NCI-H1436 treated with DMSO at 0.1 percent for 48 hours (cell line): Measurements from ENCODE around the gene CBX7.

Experiments
- DNase-seq: peaks from one replicate; lab custom pipeline; 2025; lab: John Stamatoyannopoulos, UW

Gene CBX7

DNA sequence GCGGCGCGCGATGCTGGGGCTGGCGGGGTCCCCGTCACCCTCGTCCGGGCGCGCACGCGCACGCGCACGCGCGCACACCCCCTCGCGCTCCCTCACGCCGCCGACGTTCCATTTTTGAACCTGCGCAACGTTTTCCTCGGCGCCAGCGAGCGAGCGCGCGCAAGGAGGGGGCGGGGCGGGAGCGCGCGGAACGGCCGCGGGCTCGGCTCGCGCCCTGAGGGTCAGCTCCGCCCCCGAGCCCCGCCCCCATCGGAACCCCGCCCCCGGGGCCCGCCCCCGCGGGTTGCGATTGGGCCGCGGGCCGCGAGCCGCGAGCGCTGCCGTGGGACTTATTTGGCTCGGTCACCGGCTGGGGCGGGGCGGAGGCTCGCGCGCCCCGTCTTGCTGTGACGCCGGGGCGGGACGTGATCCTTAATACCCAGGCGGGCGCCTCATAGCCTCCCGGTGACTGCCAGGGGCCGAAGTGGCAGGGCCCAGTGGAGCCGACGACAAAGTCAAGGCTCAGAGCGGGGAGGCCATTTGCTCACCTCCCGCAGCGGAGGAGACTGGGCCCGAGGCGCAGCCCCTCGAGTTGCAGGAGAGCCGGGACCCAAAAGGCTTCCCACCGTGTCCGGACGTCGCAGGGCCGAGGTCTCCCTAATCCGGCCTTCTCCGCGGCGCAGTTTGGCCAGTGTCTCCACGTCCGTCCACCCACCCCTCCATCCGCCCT, at the start of gene CBX7:
TSS of gene CBX7 (minus strand) at position 170 of the 709 bp plus-strand sequence. CDS start 236 bp downstream, outside the sequence.
- no peak for DNase-seq

DNA sequence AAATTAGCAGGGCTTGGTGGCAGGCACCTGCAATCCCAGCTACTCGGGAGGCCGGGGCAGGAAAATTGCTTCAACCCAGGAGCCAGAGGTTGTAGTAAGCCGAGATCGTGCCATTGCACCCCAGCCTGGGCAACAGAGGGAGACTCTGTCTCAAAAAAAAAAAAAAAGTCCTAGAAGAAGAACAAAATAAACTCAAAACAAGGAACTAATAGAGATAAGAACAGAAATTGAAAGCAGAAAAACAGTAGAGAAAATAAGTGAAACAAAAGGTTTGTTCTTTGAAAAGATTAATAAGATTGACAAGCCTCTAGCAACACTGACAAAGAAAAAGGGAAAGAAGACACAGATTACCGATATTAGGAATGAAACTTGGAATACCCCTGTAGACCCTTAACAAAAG, 45.1 kb upstream of the CBX7 start:
- no peak for DNase-seq

DNA sequence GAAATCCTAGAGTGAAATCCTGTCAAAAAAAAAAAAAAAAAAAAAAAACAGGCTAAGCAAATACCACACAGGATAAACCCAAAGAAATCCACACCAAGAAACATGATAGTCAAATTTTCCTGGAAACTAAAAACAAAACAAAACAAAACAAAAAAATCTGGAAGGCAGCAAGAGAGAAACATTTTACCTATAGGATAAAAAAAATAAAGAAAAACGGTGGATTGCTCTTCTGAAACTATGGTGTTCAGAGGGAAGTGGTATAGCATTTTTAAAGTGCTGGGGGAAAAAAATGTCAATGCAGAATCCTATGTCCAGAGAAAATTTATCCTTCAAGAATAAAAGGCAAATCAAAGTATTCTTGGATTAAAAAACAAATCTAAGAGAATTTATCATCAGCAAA, 41.6 kb upstream of the CBX7 start:
- no peak for DNase-seq

DNA sequence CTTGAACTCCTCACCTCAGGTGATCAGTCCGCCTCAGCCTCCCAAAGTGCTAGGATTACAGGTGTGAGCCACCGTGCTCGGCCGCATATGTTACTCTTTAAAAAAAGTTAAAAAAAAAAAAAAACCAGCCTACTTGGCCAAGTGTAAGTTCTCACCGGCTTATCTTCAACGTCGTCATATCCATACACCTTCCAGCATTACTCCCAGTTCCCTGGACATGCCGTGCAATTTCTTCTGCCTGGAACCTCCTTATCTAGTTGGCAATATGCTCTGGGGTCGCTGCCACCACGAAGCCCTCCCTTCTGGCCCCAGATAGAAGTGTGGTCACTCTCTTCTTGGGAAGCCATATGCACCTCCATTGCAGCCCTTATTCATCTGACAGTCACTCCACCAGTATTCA, 36.3 kb upstream of the CBX7 start:
- DNase-seq, result no peak

DNA sequence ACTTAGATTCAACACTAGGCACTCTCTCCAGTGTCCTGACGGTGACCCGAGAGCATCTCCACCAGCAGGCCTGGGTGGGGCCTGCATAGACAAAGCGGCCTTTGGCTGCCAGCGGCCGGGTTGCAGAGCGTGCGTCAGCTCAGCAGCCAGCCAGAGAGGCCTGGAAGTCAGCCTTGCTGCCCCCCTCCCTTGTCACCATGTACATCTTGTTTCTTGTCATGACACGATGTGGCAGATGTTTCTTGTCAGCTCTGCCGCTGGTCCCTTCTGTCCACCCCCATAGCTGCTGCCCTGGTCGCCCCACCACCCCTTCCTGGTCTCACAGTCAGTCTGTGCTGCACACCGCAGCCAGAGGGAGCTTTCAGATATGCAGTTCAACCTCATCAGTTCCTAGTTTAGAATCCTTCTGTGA, 33.1 kb upstream of the CBX7 start:
- no peak for DNase-seq

DNA sequence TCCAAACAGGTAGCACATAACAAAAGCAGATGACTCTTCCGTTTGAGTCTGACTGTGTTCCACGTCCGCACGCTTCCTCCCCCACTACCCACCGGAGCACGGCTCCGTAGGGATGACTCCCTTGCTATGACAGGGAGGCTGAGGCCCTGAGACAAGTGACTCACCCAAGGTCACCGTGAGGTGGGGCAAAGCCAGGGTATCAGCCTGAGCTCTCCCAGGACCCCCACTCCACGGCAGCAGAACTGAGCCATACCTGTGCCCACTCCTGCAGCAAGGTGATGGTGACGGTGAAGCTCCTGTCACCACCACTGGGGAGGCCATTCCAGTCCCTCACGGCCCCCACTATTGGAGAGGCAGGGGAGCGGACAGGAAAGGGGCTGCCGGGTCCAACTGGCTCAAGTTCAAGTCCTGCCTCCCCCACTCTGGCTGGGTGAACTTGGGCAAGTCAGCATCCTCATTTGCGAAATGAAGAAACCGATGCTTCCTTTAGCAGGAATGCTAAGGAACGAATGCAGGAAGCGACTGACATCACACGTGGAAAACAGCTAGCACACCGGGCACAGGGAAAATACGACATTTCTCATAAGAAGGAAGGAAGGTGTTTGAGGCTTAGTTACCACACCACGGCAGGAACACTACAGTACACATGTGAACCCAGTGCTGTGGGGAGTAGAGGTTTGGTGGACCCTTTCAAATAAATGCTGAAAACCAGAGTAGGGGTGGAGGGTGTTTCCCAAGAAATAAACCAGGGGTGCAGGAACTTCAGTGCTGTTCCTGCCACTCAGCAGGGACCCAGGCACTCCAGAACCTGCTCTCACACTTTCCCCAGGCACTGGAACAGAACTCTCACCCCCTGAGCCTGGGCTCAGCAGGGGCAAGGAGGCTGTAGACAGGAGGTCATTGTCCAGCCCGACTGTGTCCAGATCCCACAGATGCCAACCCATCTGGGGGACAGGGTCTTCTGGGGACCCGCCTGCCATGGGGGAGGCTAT, 32.4 kb upstream of the CBX7 start:
- DNase-seq, result no peak

DNA sequence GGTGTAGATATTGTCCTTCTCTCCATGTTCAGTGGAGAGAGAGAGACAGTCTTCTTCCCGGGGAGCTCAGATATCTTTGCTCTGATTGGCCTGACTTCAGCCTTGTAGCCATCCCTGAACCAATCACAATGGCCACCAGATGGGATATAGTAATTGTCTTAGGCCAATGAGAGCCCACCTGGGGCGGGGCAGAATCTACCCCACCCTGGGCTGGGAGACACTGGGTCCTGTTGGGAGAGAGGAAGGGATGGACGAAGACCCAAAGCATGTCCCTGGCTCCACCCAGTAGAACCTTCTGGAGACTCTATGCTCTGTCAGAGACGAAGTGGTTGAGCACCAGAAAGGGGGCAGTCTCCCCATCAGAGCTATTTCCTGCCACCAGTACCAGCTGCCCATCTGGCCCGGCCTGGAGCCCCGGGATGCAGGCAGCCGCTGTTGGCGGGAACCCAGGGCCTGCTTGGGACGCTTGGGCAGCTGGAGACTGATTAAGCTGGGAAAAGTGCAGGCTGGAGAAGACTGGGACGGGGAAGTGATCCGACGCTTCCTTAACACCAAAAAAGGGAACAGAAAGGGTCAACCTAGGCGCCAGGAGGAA, 31.6 kb upstream of the CBX7 start:
- no peak for DNase-seq

DNA sequence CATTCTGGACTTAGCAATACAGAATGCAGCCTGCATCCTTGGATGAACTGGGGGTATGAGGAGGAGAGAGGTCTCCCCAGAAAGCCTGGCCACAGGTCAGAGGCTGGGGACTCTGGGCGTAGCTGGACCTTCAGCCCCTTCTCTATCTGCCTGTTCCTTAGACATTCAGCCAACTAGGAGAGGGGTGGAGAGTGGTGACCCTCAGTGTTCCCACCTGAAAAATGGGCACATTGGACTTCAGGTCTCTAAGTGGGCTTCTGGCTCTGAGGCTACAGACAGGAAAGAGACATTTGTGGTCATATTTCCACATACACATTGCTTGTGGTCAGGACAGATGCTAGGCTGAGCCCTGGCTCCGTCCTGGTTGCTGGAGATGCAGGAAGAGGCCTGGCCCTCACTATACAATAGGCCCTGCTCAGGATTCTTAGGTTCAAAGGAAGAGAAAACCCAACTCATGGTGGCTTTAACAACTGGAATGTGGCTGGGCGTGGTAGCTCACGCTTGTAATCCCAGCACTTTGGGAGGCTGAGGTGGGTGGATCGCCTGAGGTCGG, 30.1 kb upstream of the CBX7 start:
- DNase-seq, result no peak

DNA sequence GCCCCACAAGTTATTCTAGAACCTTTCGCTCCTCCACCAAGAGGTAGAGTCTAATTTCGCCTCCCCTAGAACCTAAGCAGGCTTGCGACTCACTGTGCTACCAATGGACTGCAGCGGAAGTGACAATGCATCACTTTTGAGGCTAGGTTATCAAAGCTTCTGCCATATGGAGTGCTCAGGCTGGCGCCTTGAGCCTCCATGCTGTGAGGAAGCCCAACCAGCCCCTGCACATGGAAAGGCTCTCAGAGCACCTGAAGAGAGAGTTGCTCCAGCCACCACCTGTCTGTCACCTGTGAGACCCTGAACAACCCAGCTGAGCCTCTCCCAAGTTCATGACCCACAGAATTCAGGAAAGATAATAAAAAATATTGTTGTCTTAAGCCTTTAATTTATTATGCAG, 29.3 kb upstream of the CBX7 start:
- DNase-seq, result no peak

DNA sequence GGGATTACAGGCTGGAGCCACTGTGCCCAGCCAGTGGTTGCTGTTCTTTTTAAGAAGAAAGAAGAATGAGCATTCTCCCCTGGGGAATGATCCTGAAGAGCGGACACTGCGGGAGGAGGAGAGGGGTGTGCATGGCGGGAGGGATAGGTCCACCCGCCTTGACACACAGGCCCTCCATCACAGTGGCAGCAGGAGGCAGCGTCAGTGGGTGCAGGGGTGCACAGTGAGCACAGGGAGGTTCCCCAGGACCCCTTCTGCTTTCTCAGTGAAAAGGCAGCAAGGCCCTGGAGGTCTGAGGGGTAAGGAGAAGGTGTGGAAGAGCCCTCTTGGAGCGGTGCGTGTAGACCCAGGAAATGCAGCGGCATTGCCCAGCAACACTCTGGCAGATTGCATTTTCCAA, 28.9 kb upstream of the CBX7 start:
- DNase-seq, result no peak

DNA sequence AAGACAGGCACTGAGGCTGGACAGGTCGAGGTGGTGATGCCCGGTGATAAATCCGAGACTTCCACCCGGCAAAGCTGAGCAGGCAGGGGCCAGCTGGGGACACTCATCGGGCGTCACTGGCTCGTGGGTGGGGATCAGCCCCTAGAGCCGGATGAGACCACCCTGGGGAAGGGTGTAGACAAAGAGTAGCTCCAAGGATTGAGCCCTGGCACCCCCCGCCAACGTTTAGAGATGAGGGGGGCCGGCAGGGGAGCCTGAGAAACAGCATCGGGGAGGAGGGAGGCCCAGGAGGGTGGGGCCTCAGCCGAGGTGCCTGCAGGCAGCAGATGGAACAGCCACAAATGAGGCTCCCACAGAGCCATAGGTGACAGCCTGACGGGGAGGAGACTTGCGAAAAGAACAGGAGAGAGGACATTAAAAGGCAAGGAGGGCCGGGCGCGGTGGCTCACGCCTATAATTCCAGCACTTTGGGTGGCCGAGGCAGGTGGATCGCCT, 27.4 kb upstream of the CBX7 start:
- no peak for DNase-seq

DNA sequence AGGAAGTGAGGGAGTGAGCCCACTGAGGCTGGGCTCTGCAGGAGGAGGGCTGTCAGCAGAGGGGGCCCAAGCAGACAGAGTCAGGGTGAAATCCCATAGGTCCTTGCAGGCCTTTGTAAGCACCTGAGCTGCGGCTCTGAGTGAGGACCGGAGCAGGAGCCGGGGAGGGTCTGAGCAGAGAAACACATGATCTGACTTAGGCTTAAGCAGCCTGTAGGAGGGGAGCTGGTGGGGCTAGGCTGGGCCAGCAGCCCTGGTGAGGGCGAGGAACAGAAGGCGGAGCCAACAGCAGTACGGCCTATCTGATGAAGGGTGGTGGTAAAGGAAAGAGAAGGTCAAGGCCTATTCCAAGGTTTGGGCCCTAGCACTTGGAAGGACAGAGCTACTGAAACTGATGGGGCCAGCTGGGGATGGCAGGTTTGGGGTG, 26.9 kb upstream of the CBX7 start:
- no peak for DNase-seq

DNA sequence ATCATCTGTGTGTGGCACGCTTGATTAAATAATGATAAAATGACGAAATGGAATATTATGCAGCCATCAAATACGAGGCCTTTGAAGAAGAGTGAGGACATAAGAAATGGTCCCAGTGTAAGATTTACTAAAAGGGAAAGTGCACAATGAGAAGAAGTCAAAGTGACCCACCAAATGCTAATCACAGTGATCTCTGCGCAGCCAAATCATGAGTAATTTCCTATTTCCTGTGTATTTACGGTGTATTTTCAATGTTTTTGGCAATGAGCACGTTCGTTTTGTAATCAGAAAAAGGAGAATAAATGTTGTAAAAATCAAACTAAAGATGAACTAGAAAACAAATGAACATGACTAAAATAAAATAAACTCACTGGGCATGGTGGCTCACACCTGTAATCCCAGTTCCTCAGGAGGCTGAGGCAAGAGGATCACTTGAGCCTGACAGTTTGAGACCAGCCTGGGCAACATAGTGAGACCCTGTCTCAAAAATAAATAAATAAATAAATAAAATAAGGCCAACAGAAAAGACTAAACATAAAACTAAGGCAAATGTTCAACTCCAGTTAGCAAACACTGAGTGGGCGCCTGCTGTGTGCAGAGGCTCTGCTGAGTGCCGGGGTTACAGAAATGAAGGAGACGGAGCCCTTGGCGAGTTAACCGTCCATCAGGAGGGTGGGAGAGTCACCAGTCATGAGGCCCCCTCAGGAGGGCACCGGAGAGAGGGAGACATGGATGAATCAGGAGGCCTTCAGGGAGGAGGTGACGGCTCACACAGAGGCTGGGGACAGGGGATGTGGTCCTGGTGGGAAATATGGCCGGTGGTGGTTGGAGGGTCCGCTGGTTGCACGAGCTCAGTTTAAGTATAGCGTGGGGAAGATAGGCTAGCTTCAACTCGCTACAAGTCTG, 26.0 kb upstream of the CBX7 start:
- no peak for DNase-seq

DNA sequence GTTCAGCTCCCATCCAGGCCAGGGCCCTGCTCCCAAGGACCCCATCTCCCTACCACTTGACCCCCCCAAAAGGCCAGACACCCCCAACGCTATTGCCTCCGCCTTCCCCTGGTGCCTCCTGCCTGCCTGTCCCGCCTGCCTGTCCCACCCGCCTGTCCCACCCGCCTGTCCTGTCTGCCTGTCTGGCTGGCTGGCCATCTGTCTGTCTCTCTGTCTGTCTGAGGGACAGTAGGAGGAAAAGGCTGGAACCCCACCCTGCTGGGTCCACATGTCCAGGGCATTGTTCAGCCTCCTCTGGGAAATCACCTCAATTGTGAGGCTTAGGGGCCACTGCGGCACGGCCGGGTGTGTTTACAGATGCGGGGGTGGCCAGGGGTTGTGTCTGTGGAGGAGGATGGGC, 25.3 kb upstream of the CBX7 start:
- no peak for DNase-seq

DNA sequence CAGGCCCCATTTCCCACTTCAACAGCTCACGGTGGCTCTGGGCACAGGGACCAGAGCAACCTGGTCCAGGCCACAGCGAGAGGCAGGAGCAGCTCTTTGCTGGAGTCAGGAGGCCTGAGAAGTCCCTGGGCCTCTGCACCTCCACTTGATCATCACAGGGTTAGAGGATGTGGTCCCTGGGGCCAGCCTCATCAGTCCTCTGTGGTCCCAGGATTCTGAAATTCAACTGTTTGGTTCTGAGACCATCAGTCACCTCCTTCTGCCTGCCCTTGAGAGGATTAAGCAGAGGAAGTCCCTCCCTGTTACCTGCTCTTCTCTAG, 24.9 kb upstream of the CBX7 start:
- no peak for DNase-seq

DNA sequence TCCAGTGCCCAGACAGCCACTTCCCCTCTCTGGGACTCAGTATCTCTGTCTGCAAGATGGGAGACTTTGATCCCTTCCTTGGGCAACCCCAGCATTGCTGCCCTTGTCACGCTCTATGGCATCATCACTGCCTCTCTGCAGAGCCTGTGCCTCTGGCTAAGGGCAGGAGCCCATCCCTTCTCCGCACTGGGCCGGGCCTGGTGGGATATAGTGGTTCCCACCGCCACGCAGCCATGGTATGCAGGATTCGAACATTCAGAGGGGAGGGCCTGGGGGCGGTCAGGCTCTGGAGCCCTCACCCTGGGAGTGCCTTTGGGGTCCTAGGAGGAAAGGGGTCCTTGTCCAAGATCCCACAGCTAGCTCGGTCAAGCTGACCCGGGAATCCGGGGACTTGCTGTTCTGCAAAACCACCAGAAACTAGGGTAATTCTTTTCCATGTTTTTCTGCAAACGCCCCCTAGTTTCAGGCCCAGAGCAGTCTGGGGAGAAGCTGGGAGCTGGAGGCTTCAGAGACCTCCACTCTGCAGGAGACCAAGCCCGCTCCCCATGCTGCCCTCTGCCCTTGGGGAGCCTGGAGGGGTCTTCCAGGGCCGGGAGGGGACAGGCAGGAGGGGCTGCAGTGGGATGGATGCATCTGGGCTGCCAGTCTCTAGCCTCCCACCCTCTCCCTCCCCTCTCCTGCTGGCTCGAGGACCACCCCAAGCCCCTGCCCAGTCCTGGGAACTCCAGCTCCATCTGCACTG, 24.4 kb upstream of the CBX7 start:
- DNase-seq, result no peak

DNA sequence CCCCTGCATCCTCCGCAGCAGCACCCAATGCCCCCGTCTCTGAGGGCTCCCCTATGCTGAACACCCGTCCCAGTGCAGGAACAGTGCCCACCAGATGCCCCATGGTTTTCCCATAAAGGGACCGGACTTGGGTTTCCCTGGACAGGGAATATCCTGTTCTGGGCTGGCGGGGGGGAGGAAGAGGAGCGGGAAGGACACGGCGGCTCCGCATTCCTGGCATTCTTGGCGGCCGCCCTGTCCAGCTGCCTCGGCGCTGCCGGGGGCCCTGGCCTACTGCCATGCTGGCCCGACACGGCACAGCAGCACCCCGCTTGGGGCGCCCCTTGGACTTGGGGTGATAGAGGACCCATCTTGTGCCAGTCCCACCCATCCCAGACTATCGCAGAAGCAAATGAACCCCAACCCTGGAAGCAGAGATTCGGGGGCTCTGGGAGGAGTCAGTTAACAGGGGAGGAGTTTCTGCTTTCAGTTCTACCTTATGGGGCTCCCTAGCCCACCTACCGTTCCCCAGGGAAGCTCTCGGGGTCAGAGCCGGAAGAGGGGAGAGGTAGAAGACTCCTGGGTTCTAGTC, 23.7 kb upstream of the CBX7 start:
- DNase-seq, result no peak

DNA sequence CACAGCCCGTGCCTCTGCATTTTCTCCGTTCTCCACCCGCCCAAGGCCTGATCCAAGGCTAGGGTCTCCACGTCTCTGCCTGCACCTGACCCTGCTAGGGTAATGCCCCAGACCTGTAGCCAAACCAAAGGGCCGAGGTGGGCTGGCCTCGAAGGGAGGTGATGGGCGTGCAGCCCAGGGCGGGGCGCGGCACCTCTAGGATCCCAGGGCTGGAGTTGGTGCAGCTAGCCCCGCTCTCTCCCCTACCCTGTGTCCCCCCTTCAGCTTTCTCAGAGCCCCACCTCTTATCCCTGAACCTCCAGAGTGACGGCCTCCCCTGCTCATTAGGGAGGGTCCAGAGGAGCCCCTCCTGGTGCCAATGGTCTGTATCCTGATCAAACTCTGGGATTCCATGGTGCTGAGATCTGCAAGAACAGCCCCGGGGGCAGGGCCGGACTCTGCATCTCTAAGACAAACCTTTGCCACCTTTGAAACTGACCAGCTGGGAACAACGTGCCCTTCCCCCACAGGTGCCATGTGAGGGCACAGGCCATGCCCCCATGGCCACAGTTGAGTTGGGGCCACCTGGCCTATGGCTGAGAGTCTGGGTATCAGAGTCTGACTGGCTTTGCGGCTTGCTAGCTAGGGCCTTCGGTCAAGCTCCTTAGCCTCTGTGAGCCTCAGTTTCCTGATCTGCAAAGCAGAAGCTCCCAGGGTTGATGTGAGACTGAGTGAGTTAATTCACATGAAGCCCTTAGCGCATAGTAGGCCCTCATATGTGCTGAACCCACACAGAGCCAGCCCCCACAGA, 23.1 kb upstream of the CBX7 start:
- DNase-seq, result no peak
